LNCAP (cell line): ENCODE results near the gene SYT5.

Experiments used
- TF ChIP-seq, protein P1 (sequence below): fragments of 450-650 bp; IDR thresholded peaks from 2 replicates; pipeline ENCODE4 v1.5.1; 2017; ENCODE audit warnings: mild to moderate bottlenecking

The SYT5 gene

DNA sequence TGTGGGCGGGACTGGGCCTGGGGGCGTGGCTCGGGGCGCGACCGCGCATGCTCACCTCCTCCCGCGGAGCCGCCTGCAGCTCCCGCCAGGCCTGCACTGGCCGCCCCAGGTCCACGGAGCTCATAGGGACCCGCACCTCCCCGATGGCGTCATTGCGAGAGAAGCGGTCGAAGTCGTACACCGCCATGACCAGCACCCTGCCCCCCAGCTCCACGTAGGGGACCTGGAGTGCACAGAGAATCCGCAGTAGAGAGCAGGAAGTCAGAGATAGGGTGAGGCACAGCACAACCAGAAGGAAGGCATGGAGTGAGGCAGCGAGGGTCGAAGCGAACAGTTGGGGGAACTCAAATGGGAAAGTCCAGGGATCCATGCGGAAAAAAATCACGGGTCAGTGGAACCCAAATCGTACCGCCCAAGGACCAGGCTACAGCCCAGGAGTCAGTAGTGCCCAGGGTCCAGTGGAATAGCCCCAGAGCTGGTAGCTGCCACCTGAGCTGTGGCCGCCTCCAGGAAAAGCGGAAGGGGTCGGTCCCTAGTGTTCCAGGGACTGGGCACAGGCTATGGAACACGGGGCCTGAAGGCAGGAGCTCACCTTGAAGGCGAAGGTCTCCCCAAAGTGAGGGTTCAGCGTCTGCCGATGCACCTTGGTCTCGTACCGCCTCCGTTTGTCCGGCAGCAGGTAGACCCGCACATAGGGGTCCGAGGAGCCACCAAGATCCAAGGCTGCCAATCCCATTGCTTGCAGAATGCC is 4.8 kb downstream of the SYT5 start:
- TF ChIP-seq, protein P1, sequence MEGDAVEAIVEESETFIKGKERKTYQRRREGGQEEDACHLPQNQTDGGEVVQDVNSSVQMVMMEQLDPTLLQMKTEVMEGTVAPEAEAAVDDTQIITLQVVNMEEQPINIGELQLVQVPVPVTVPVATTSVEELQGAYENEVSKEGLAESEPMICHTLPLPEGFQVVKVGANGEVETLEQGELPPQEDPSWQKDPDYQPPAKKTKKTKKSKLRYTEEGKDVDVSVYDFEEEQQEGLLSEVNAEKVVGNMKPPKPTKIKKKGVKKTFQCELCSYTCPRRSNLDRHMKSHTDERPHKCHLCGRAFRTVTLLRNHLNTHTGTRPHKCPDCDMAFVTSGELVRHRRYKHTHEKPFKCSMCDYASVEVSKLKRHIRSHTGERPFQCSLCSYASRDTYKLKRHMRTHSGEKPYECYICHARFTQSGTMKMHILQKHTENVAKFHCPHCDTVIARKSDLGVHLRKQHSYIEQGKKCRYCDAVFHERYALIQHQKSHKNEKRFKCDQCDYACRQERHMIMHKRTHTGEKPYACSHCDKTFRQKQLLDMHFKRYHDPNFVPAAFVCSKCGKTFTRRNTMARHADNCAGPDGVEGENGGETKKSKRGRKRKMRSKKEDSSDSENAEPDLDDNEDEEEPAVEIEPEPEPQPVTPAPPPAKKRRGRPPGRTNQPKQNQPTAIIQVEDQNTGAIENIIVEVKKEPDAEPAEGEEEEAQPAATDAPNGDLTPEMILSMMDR = no peak

DNA sequence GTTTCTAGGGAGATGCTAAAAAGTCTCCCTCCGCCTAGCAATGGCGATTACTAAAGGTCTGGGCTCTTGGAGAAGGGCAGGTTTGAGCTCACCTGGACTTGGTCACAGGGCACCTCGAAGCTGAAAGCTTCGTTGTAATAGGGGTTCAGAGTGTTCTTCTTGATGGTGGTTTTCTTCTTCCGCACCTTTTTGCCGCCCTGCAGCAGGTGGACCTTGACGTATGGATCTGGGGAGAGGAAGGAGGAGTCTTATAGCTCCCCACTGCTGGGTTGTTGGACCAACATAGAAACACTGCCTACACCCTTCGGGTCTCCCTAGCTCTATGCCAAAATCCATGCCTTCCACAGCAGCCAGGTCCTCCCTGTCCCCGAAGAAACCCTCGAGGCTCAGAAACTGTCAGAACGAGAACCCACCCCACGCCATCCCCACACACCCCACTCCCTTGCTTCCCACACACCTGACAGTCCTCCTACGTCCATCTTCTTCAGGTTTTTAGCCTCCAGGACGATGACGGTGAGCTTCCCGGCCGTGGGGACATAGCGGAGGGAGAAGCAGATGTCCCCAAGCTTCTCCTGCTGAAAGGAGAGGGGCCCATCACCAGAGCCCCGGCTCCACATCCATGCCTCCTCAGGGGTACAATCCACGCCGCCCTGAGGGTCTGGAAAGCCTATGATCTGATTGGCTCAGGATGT is 5.5 kb downstream of the SYT5 start:
- TF ChIP-seq, protein P1 = no peak

DNA sequence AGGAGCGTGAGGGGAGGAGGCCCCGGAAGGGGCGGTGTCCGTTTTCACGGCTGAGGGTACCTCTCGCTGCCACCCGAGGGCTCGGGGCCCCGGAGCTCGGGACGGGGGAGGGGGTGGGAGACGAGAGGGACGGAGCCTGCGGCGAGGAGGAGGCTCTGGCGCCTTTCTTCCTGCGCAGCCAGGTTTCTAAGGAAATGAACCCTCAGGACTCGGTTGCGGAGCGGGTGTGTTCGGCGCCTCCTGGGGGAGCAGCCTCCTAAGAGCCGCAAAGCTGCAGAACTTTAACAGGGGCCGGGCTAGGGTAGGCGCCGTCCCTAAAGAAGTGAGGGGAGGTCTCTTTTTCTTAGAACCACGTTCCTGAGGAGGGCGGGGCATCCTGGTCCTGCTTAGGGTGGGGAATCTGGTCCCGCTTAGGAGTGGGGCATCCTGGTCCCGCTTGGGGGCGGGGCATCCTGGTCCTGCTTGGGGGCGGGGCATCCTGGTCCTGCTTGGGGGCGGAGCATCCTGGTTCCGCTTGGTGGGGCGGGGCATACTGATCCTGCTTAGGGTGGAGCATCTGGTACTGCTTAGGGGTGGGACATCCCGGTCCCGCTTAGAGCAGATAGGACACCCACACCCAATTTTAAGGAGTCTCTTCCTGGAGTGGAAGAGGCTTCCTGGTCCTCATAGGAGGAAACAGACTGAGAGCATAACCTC is 6.2 kb downstream of the SYT5 start:
- TF ChIP-seq, protein P1 = no peak

DNA sequence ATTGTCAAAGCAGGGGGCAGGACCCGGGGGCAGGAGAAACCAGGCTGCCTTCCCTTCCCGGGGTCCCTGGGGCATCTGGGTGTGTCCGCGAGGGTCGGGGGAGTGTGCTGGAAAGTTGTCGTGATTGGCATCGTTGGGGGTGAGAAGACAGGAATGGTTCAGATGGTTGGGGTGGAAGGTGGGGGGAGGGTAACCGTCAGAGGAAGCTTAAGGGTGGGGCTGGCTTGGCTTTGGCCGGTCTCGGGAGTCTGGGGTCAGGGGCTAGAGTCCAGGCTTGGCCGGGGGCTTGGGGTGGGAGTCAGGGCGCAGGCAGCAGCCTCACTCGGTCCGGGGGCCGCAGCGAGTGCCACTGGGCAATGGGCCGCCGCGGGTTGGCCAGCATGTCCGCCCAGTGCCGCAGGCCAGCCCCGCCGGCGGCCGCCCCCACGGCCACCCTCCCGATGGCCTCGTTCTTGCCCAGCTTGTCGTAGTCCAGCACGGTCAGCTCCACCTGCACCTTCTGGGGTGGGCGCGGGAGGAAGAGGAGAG is 6.8 kb downstream of the SYT5 start:
- TF ChIP-seq, protein P1 = no peak

DNA sequence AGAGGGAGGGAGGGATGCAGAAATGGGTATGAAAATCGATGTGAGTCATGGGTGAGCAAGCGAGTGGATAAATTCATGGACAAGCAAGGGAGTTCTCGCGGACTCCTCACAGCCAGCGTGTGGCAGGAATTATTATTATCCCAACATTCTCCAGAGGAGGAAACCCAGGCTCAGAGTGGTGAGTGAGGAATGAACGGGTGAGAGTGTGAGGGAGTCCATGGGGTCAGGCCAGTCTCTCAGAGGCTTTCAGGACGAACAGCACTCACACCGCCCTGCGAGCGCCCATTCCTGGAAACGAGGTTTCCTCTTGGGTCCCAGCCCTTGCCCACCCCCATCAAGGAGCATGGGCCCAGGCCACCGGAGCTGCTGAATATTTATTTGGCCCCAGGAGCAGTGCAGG is 7.3 kb downstream of the SYT5 start:
- TF ChIP-seq, protein P1 = no peak

DNA sequence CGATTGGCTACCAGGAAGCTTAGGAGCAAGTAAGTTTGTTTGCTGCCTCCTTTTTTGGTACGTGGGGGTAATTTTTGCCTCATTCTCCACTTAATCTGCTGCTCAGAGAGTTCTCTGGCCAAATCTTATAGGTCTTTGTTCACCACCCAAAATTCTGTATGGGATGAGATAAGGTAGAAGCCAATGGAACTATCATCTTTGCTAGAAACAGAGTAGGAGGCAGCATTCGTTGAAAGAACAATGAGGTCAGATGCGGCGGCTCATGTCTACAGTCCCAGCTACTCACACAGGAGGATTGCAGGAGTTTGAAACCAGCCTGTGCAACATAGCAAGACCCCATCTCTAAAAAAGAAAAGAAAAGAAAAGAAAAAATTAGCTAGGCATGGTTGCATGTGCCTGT is 8.6 kb downstream of the SYT5 start:
- TF ChIP-seq, protein P1 = no peak

DNA sequence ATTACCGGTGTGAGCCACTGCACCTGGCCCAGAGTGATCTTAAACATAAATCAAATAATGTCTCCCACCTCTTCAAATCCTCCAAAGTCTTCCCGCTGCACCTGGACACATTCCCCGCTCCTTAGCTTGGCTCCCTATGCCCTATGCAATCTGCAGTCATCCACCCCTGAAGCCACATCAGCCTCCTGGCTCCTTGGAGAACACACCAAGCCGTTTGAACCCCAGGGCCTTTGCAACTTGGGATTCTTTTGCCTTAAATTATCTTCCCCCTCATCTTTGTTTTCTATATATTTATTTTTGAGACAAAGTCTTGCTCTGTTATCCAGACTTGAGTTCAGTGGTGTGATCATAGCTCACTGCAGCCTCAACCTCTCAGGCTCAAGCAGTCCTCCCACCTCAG is 11.0 kb downstream of the SYT5 start:
- TF ChIP-seq, protein P1 = no peak
